Breast epithelium (tissue), 3 donors: Measurements from ENCODE around the gene IQCE.

Source experiments
- POLR2AphosphoS5 ChIP-seq, 3 donors: sonication (generic); formaldehyde crosslinking; IDR thresholded peaks; one replicate each; pipeline ENCODE4 v1.6.1; 2017; ENCODE audit warnings: antibody characterized with exemption in 3 of 3
- TF ChIP-seq, protein P1 (sequence below), 3 donors: fragments of 450-650 bp; IDR thresholded peaks; one replicate each; pipeline ENCODE4 v1.5.1; 2016 to 2017; ENCODE audit warnings: antibody characterized with exemption in 3 of 3, mild to moderate bottlenecking in 3 of 3, moderate library complexity in 3 of 3

DNA sequence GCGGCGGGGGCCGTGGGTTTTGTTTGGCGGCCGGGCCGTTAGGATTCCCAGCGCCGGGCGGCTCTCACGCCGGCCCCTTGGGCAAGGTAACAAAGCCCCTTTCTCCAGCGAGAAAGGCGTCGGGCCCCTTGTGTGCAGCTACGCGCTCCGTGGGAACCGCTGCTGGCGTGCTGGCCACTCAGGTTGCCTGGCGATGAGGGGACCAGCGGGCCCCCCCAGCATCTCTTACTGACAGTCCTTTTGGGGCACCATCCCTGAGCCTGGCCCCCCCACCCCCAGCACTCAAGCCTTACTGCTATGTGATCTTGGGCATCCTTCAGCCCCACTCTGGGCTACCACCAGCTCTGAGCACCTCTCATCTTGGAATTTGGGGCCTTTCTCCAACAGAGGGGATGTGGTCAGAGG is 37.4 kb upstream of the IQCE start:
- TF ChIP-seq, protein P1, sequence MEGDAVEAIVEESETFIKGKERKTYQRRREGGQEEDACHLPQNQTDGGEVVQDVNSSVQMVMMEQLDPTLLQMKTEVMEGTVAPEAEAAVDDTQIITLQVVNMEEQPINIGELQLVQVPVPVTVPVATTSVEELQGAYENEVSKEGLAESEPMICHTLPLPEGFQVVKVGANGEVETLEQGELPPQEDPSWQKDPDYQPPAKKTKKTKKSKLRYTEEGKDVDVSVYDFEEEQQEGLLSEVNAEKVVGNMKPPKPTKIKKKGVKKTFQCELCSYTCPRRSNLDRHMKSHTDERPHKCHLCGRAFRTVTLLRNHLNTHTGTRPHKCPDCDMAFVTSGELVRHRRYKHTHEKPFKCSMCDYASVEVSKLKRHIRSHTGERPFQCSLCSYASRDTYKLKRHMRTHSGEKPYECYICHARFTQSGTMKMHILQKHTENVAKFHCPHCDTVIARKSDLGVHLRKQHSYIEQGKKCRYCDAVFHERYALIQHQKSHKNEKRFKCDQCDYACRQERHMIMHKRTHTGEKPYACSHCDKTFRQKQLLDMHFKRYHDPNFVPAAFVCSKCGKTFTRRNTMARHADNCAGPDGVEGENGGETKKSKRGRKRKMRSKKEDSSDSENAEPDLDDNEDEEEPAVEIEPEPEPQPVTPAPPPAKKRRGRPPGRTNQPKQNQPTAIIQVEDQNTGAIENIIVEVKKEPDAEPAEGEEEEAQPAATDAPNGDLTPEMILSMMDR (IDR thresholded peaks at IDR 0.05) = no peak
- no peak for TF ChIP-seq POLR2AphosphoS5 (IDR thresholded peaks at IDR 0.05)
